ENCODE results near the gene TNS2. TPM values are rescaled to one million over a fixed set of nuclear protein-coding genes. Genes with fewer than 3 reads are reported as not detected.

TNS2 gene, protein sequence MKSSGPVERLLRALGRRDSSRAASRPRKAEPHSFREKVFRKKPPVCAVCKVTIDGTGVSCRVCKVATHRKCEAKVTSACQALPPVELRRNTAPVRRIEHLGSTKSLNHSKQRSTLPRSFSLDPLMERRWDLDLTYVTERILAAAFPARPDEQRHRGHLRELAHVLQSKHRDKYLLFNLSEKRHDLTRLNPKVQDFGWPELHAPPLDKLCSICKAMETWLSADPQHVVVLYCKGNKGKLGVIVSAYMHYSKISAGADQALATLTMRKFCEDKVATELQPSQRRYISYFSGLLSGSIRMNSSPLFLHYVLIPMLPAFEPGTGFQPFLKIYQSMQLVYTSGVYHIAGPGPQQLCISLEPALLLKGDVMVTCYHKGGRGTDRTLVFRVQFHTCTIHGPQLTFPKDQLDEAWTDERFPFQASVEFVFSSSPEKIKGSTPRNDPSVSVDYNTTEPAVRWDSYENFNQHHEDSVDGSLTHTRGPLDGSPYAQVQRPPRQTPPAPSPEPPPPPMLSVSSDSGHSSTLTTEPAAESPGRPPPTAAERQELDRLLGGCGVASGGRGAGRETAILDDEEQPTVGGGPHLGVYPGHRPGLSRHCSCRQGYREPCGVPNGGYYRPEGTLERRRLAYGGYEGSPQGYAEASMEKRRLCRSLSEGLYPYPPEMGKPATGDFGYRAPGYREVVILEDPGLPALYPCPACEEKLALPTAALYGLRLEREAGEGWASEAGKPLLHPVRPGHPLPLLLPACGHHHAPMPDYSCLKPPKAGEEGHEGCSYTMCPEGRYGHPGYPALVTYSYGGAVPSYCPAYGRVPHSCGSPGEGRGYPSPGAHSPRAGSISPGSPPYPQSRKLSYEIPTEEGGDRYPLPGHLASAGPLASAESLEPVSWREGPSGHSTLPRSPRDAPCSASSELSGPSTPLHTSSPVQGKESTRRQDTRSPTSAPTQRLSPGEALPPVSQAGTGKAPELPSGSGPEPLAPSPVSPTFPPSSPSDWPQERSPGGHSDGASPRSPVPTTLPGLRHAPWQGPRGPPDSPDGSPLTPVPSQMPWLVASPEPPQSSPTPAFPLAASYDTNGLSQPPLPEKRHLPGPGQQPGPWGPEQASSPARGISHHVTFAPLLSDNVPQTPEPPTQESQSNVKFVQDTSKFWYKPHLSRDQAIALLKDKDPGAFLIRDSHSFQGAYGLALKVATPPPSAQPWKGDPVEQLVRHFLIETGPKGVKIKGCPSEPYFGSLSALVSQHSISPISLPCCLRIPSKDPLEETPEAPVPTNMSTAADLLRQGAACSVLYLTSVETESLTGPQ (N-terminal part only)
- total RNA-seq (2021) (3.4 and 6.1 TPM in 2 replicates), Bru-seq, nascent RNA (percentile 22 among the genes with signal in this experiment), BruChase-seq, experiment 1, labeled RNA remaining after a 2-hour chase (percentile 25 among the genes with signal in this experiment), BruChase-seq, experiment 2, labeled RNA remaining after a 6-hour chase (percentile 35 among the genes with signal in this experiment)
- long read RNA-seq, partial matches to known transcripts = 2 of 3 reads
- long read RNA-seq, other reads (novel, unspliced or antisense) = 1 of 3 reads

- ChIA-PET POLR2A (ENCODE audit: low non-redundant PET) (no interaction called here), CTCF (no interaction called here)
- no peak for TF ChIP-seq EZH2 (IDR thresholded peaks at IDR 0.05; ENCODE audit: borderline replicate concordance, low read depth, low read length, poor library complexity, severe bottlenecking)
- TF ChIP-seq, protein P1, sequence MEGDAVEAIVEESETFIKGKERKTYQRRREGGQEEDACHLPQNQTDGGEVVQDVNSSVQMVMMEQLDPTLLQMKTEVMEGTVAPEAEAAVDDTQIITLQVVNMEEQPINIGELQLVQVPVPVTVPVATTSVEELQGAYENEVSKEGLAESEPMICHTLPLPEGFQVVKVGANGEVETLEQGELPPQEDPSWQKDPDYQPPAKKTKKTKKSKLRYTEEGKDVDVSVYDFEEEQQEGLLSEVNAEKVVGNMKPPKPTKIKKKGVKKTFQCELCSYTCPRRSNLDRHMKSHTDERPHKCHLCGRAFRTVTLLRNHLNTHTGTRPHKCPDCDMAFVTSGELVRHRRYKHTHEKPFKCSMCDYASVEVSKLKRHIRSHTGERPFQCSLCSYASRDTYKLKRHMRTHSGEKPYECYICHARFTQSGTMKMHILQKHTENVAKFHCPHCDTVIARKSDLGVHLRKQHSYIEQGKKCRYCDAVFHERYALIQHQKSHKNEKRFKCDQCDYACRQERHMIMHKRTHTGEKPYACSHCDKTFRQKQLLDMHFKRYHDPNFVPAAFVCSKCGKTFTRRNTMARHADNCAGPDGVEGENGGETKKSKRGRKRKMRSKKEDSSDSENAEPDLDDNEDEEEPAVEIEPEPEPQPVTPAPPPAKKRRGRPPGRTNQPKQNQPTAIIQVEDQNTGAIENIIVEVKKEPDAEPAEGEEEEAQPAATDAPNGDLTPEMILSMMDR (conservative IDR thresholded peaks at IDR 0.05; ENCODE audit: low read depth, low read length) = no peak
- H3K9me3 ChIP-seq (ENCODE audit: low read depth, low read length, poor library complexity, severe bottlenecking) = no peaks in the 10 kb centered on the region
- peak within 1 kb of the TSS; percentile 73 for H3K27ac ChIP-seq (ENCODE audit: low read depth, low read length, poor library complexity, severe bottlenecking)
- no peak for DNase-seq (ENCODE audit: low spot score)
- no peaks in the 10 kb centered on the region for H3K36me3 ChIP-seq (ENCODE audit: insufficient read depth, low read length, poor library complexity, severe bottlenecking)
- H3K27me3 ChIP-seq (replicated peaks; ENCODE audit: insufficient read depth, low read depth, low read length, poor library complexity) = no peaks in the 10 kb centered on the region
- H3K4me3 ChIP-seq (ENCODE audit: low read depth, low read length, poor library complexity, severe bottlenecking) = no peak within 1 kb of the TSS
- no TSS peak for BruUV-seq (replicated peaks)
- peaks cover 51% of the 10 kb centered on the region for H3K4me1 ChIP-seq (ENCODE audit: insufficient read depth, low read length, poor library complexity, severe bottlenecking)
- intact Hi-C loops (cut with micrococcal nuclease; ENCODE audit: unreplicated experiment) = loop anchor here (5.0 kb wide), 1 partner anchor 48 kb away; the partner anchor contains the start of gene IGFBP6
These were observed at the start of gene TNS2 for GRCh38 chr12:53049571-53050318. TSS of gene TNS2 (plus strand) at chr12:53050065. CDS start at chr12:53050186, 121 bp downstream.

- Histone ChIP-seq H3K4me1 (ENCODE audit: insufficient read depth, low read length, poor library complexity, severe bottlenecking) (peaks cover 24% of the 10 kb centered on the region), H3K4me3 (ENCODE audit: low read depth, low read length, poor library complexity, severe bottlenecking) (no peak overlapping the region), H3K27me3 (replicated peaks; ENCODE audit: insufficient read depth, low read depth, low read length, poor library complexity) (no peaks in the 10 kb centered on the region), H3K9me3 (ENCODE audit: low read depth, low read length, poor library complexity, severe bottlenecking) (no peaks in the 10 kb centered on the region), H3K36me3 (ENCODE audit: insufficient read depth, low read length, poor library complexity, severe bottlenecking) (peaks cover 10% of the 10 kb centered on the region), H3K27ac (ENCODE audit: low read depth, low read length, poor library complexity, severe bottlenecking) (no peak overlapping the region)
- intact Hi-C loops (cut with micrococcal nuclease; ENCODE audit: unreplicated experiment) = no loop called here
- no peak for DNase-seq (ENCODE audit: low spot score)
- no TSS peak for BruUV-seq (replicated peaks)
- CTCF ChIA-PET = no interaction called here
- POLR2A ChIA-PET (ENCODE audit: low non-redundant PET) = no interaction called here
- TF ChIP-seq EZH2 (IDR thresholded peaks at IDR 0.05; ENCODE audit: borderline replicate concordance, low read depth, low read length, poor library complexity, severe bottlenecking) = no peak
- TF ChIP-seq, protein P1 (conservative IDR thresholded peaks at IDR 0.05; ENCODE audit: low read depth, low read length) = no peak
These were observed 45.7 kb upstream of the TNS2 start for GRCh38 chr12:53004178-53004577.

Data from A673 (cell line).